GM20000 (cell line): ENCODE data around the gene CD99L2.

Experiments used
- DNase-seq: peaks from one replicate; pipeline ENCODE4 v3.0.0; 2012; ENCODE audit warnings: low spot score
- TF ChIP-seq, protein P1 (sequence below): IDR thresholded peaks from 2 replicates; pipeline ENCODE4 v1.5.1; 2012; ENCODE audit warnings: mild to moderate bottlenecking, control low read depth; ENCODE audit errors: extremely low read depth, missing control alignments

The CD99L2 gene

DNA sequence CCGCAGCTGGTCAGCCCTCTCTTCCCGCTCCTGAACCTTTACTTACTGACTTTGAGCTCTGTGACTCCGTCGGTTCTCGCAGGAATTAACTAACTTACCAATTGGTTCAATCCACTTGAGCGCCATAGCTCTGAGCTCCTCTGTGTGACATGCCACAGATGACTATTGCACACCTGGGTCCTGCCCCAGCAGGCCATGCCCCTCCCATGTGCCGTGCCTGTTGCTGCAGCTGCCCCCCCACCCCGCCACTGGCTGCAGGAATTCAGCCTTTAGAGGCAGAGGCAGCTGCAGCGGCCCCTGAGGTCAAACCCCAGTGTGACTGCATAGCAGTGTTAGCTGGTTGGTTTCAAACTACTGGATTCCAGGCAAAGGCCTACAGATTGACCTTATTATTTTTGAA lies 134.7 kb downstream of the CD99L2 start:
- DNase-seq, result no peak
- TF ChIP-seq, protein P1, sequence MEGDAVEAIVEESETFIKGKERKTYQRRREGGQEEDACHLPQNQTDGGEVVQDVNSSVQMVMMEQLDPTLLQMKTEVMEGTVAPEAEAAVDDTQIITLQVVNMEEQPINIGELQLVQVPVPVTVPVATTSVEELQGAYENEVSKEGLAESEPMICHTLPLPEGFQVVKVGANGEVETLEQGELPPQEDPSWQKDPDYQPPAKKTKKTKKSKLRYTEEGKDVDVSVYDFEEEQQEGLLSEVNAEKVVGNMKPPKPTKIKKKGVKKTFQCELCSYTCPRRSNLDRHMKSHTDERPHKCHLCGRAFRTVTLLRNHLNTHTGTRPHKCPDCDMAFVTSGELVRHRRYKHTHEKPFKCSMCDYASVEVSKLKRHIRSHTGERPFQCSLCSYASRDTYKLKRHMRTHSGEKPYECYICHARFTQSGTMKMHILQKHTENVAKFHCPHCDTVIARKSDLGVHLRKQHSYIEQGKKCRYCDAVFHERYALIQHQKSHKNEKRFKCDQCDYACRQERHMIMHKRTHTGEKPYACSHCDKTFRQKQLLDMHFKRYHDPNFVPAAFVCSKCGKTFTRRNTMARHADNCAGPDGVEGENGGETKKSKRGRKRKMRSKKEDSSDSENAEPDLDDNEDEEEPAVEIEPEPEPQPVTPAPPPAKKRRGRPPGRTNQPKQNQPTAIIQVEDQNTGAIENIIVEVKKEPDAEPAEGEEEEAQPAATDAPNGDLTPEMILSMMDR, result no peak

DNA sequence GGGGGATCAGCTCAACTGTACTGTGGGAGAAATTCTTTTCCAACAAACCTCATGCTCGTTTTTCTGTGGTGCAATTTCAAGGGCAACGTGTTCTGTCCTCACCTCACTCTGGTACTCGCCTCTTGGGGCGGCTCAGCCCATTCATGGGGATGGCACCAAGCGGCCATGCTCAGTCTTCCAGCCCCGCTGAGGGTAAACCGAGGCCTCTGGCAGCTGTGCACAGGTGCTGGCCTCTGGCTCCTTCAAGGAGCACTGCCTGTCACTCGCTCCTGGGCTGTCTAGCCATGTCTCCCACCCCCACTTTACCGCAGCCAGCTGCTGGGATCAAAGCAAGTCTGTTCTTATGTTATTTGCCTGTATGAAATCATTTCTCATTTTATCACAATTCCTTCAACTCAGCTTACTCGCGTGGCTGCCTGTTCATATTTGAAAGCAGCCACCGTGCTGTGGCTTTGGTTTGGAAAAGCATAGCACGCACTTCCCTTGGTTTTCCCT lies 135.1 kb downstream of the CD99L2 start:
- TF ChIP-seq, protein P1, result no peak
- no peak for DNase-seq

DNA sequence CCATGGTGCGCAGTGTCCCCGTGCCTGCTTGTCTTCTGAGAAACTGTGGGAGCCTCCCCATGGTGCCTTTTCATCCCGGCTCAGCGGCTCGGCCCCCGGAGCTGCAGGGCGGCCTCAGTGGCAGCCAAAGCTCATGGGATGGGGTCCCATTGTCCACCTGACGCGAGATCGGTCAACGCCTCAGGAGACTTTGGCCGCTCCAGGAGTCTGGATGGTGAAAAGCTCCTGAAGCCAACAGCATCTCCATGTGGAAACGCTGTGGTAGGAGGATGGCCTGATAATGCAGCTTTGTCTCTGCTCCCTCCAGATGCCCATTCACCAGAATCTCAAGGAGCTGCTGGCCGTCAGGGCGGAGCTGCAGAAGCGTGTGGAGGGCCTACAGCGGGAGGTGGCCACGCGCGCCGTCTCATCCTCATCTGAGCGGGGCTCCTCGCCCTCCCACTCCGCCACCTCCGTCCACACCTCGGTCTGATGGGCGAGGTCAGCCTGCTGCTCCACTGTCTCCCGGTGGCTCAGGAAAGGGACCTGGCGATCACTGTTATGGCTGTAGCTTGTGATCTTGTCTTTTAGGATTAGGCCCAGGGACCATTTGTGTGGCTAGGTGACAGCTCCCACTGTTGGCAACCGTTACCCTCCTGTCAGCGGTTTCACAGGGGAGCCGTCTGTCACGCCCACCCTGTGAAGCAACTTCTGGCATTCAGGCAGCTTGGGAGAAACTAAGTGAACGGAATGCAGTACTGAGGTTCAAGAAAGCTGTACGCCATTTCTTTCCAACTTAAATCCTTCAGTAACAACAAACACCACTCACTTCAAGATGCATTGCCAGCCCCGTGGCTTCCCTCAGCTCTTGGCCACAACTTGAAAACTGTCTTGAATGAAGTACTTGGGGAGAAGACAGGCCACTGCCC lies 136.0 kb downstream of the CD99L2 start:
- DNase-seq, result no peak

DNA sequence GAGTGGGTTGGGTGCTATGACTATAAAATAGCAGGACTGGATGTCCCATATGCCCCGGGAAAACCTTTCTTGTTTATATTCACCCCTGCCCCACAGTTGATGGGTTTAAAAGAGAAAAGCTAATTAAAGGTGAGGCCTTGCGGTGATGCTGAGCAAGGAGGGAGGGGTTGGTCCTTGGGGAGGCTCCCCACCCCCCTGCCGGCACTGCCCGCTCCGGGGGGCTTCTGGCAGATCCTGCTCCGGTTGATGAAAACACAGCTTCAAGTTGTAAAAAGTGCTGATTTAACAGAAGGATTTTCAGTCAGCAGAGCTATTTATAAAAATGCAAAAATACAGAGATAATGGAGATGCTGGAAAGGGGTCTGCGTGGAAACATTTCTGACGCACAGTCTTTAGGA lies 136.7 kb downstream of the CD99L2 start:
- no peak for DNase-seq
- TF ChIP-seq, protein P1, result no peak

More for the DNA sequence above, 136.0 kb downstream of the CD99L2 start:
- TF ChIP-seq, protein P1, result no peak

DNA sequence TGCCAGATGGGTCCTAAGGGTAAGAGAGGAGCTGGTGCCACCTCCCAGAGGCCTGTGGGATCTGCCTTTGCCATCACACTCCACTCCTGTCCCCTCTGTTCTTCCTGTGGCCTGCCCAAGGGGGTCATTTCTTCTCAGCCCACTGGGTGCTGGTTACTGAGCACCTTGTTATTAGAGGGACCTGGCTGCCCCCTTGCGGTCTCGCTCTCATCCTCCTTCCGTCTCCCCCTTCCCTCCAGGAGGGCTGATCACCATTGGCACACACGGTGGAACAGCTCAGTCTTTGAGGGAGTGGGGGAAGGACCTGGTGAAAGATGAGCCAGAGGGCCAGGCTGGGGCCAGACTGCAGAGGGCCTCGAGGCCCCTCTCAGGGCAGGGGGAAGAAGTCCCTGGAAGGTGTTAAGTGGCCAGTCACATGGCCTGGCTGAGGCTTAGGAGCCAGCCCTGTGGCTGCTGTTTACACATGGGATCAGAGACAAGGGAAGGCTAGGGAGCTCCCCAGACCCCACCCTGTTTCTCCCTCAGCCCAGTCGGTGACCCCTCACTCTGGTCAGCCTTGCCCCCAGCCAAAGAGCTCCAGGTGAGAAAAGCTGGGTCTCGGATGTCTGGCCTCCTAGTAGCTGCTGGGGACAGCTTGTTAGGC lies 137.2 kb downstream of the CD99L2 start:
- DNase-seq, result no peak
- TF ChIP-seq, protein P1, result no peak

DNA sequence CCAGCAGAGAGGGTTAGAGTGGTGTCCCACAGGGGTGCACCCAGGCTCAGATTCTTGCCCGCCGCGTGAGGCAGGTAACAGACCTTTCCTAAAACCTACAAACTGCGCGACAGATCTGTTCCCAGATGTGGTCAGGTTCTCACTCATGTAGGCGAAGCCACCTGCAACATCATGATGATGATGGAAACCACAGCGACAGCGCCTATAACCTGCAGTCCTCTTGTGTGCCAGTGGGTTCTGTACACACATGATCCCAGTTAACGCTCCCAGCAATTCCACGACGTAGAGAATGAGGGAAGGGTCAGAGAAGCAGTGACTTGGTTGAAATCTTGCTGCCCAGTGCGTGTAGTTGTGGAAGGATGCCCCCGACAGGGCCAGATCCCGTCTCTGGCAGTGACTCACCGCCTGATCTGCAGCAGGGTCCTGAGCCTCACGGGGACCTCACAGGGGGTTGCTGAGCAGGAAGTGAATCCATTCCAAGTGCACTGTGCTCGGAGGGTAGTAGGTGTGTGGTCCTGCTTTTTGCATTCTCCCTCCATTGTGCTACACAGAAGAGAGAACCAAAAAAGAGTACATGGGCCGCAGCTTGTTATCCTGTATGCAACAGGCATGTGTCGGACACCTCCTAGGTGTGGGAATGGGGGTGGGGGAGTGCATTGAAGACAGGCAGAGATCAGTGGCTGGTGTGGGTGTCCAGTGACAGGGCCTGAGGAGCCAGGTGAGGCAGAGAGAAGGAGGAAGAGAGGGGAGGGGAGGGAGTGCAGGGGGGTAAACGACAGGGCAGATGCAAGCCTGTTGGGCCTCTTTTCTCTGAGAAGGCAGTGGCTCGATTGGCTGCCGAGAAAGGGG lies 138.7 kb downstream of the CD99L2 start:
- TF ChIP-seq, protein P1, result no peak
- DNase-seq, result no peak
